ENCODE data around the gene FAM25C.
"Not testable (repeated sequence)": the region's sequence is repeated elsewhere in the genome, so short reads cannot be mapped to it uniquely, and the experiment has no call there.

Gene FAM25C

DNA sequence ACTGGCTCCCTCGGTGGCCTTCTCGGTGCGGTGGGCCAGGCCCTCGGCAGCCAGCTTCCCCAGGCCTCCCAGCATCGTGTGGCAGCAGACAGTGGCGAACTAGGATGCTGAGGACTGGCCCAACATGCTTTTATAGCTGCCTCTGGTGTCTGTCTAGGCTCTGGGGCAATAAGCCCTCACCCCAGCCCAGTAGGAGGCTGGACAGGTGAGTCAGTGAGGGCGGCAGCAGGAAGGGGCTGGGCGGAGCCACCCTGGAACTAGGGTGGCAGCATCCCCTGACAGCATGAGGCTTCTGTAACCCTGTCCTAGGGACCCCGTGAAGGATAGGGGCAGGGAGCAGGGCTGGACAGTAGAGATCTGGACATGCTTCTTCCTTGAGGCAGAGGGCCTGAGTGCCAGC is at the start of gene FAM25C:
Gene FAM25C (minus strand): TSS at position 101 of the 400 bp plus-strand sequence. CDS start 26 bp downstream, at position 75.
- POLR2A ChIA-PET; CTCF ChIA-PET; DNase-seq (ENCODE audit: low read depth, low spot score); H3K4me3 ChIP-seq (ENCODE audit: low read depth, low read length): not testable (repeated sequence)

DNA sequence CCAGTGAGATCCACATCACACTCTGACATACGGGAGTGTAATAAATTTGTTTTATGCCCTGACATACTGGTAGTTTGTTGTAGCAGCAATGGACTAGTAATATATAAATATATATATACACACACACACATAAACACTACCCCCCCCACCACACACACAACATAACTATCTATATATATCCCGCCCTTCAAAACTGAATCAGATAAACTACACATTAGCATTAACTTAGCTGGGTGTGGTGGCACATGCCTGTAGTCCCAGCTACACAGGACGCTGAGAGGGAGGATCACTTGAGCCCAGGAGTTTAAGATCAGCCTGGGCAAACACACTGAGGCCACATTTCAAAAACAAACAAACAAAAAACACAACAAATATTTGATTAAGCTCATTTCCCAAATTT is 45.0 kb upstream of the FAM25C start:
- POLR2A ChIA-PET; H3K4me3 ChIP-seq (ENCODE audit: low read depth, low read length); DNase-seq (ENCODE audit: low read depth, low spot score); CTCF ChIA-PET: not testable (repeated sequence)

- CTCF ChIA-PET; POLR2A ChIA-PET; DNase-seq (ENCODE audit: low read depth, low spot score); H3K4me3 ChIP-seq (ENCODE audit: low read depth, low read length): not testable (repeated sequence)
Measured at GRCh38 chr10:48031390-48031789, 31.8 kb upstream of the FAM25C start.

- DNase-seq (ENCODE audit: low read depth, low spot score); CTCF ChIA-PET; POLR2A ChIA-PET; H3K4me3 ChIP-seq (ENCODE audit: low read depth, low read length): not testable (repeated sequence)
Measured at GRCh38 chr10:48002306-48002705, 2.7 kb upstream of the FAM25C start.

DNA sequence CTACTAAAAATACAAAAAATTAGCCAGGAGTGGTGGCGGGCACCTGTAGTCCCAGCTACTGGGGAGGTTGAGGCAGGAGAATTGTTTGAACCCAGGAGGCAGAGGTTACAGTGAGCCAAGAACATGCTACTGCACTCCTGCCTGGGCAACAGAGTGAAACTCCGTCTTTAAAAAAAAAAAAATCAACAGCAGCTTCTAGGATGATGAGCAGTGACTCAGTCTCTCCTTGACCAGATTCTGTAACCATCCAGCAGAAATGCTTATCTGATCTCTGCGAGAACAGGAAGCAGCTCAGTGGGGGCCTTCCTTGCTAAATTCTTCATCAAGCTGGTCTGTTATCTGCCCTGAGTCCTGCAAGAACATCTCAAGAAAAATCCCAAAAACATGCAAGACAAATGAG is 5.5 kb downstream of the FAM25C start:
- CTCF ChIA-PET; POLR2A ChIA-PET; H3K4me3 ChIP-seq (ENCODE audit: low read depth, low read length): not testable (repeated sequence)
- peak; percentile 9 for DNase-seq (ENCODE audit: low read depth, low spot score)

- H3K4me3 ChIP-seq (ENCODE audit: low read depth, low read length); DNase-seq (ENCODE audit: low read depth, low spot score); CTCF ChIA-PET; POLR2A ChIA-PET: not testable (repeated sequence)
Measured at GRCh38 chr10:47992560-47992959, 7.0 kb downstream of the FAM25C start.

- DNase-seq (ENCODE audit: low read depth, low spot score); CTCF ChIA-PET: not testable (repeated sequence)
Measured at GRCh38 chr10:47991706-47992105, 7.9 kb downstream of the FAM25C start.

GRCh38 chr10:47990097-47990496 is 9.5 kb downstream of the FAM25C start:
- POLR2A ChIA-PET; H3K4me3 ChIP-seq (ENCODE audit: low read depth, low read length); DNase-seq (ENCODE audit: low read depth, low spot score); CTCF ChIA-PET: not testable (repeated sequence)

More at GRCh38 chr10:47991706-47992105, 7.9 kb downstream of the FAM25C start:
- POLR2A ChIA-PET; H3K4me3 ChIP-seq (ENCODE audit: low read depth, low read length): not testable (repeated sequence)

DNA sequence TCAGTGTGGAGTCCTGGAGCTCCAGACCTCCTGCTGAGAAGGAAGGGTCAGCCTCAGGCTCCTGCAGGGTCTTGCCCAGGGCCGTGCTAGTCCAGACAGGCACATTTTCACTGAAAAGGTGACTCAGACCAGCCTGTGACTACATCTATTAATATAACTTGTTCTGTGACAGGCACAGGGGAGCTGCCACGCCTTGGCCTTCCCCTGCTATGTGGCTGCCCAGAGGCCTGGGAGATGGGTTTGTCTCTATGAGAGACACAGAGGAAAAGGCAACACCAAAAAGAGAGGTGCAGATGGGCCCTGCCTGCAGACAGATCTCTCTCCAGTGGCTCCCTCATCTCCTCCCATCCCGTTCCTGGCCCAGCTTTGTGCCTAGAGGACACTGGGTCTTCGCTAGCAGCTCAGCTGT is 10.0 kb downstream of the FAM25C start:
- POLR2A ChIA-PET, result not testable (repeated sequence)

DNA sequence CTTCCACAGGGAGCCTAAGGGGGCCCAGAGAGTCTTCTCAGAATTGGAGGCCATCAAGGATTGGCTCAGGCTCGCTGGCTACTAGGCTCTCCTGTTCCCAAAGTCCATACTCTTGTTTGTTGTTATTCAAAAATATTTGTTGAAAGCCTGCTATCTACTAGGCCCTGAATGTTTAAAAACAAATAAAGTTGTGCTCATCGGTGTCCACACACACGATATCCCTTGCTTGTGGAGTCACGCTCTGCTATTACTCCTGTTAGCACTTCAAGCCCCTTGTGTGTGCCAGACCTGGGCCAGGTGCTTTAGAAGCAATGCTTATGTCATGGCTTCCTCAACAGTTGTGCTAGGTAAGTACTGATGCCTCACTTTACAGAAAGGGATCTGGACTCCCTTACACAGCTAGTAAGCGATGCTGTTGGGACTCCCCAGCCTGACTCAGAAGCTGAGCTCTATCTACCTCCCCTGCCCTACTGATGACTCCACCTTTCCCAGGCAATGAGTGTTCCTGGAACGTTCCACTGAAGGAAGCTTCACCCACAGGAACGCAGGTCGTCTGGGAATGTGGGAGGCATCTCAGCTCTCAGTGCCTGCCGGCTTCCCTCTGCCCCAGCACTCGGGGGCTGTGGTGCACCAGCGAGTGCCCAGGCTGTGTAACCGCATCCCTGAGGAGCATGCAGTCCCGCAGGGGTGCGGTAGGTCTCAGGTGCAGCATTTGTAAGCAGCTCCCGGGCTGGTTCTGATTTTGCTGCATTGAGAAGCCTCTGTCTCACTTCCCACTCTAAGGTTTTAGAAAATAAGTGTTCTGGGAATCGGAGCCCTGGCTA is 10.7 kb downstream of the FAM25C start:
- POLR2A ChIA-PET; H3K4me3 ChIP-seq (ENCODE audit: low read depth, low read length); CTCF ChIA-PET: not testable (repeated sequence)
- peak; percentile 53 for DNase-seq (ENCODE audit: low read depth, low spot score)

More for the DNA sequence above, 10.0 kb downstream of the FAM25C start:
- DNase-seq (ENCODE audit: low read depth, low spot score); CTCF ChIA-PET; H3K4me3 ChIP-seq (ENCODE audit: low read depth, low read length): not testable (repeated sequence)

- POLR2A ChIA-PET; CTCF ChIA-PET; H3K4me3 ChIP-seq (ENCODE audit: low read depth, low read length); DNase-seq (ENCODE audit: low read depth, low spot score): not testable (repeated sequence)
Measured at GRCh38 chr10:47987952-47988351, 11.6 kb downstream of the FAM25C start.

DNA sequence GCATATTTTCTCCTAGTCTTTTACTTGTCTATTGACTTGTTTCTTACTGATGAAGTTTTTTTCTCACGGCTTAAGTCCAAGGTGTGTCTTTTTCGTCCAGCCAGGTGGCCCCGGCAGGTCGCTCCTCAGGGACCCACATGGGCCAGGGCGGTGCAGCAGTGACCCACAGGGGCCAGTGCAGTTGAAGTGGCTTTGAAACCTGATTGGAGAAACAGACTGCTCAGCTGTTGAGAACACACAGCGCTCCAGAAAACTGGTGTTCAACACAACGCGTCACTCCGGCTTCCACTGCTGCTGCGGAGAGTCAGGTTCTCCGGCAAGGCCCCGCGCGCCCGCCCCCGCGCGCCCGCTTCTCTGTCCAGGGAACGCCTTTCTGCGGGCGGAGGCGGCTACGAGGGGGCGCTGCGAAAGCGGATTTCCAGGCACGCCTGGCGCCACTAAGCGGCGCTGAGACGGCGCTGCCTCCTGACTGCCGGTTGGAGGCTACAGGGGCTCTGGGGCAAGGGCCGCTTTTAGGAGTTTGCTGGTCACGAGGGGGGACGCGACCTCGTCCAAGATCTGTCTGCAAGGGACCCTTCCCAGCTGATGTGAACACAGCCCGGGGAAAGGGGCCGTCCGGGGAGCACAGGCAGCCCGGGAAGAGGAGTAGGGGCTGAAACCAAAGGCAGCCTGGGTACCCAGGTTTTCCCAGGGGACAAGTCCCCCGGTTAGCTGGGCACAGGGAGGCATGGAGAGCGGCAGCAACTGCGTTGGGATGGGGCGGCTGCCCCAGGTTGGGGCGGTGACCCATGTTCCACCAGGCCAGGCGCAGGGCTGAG is 13.0 kb downstream of the FAM25C start:
- POLR2A ChIA-PET; CTCF ChIA-PET; DNase-seq (ENCODE audit: low read depth, low spot score): not testable (repeated sequence)
- peak overlapping the region; percentile 15; the same call in 1 of the 2 replicates for H3K4me3 ChIP-seq (ENCODE audit: low read depth, low read length)

- DNase-seq (ENCODE audit: low read depth, low spot score); H3K4me3 ChIP-seq (ENCODE audit: low read depth, low read length); CTCF ChIA-PET; POLR2A ChIA-PET: not testable (repeated sequence)
Measured at GRCh38 chr10:47975409-47975808, 24.2 kb downstream of the FAM25C start.

- H3K4me3 ChIP-seq (ENCODE audit: low read depth, low read length); DNase-seq (ENCODE audit: low read depth, low spot score); POLR2A ChIA-PET; CTCF ChIA-PET: not testable (repeated sequence)
Measured at GRCh38 chr10:47973131-47973530, 26.5 kb downstream of the FAM25C start.

- DNase-seq (ENCODE audit: low read depth, low spot score); POLR2A ChIA-PET; H3K4me3 ChIP-seq (ENCODE audit: low read depth, low read length); CTCF ChIA-PET: not testable (repeated sequence)
Measured at GRCh38 chr10:47972077-47972476, 27.5 kb downstream of the FAM25C start.

DNA sequence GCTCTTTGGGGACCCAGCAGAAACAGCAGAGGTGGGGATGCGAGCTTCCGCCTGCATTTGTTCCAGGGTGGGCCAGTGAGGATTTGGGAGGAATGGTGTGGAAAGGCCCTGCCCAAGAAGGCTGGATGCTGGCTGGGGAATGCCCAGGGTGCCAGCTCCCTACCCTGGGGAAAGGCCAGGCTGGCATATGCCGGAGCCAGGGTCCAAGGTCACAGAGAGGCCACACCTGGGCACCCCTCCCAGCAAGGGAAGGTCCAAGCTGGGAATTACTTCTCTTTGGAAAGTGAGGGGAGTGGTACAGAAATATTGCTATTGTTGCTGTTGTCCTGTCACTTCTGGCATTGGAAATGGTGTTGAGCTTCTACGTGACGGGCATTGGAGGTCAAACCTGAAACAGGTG is 28.0 kb downstream of the FAM25C start:
- POLR2A ChIA-PET; CTCF ChIA-PET; DNase-seq (ENCODE audit: low read depth, low spot score); H3K4me3 ChIP-seq (ENCODE audit: low read depth, low read length): not testable (repeated sequence)

DNA sequence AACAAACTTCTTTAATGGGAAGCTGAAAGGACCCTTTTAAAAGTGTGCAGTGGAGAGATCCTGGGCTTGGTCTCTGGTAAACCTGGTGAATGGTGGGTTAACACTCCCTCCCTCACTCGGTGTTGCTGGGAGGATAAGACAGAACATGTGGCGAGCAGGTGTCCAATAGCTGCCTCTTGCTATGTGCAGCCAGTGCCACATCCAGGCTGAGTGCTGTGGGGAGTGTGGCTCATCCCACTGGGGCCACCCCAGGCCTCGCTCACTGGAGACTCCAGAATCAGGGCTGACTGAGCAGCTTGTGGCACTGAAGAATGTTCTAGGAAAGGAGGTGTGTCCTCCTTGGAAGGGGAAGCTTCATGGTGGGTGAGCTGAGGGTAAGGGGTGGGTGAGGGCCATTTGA is 29.5 kb downstream of the FAM25C start:
- H3K4me3 ChIP-seq (ENCODE audit: low read depth, low read length); CTCF ChIA-PET; DNase-seq (ENCODE audit: low read depth, low spot score); POLR2A ChIA-PET: not testable (repeated sequence)
